Measurements from ENCODE around the gene SPTLC3. TPM values are rescaled to one million over a fixed set of nuclear protein-coding genes. Genes with fewer than 3 reads are reported as not detected.
A peak's percentile ranks its signal among the peaks of the same experiment; 100 is the strongest.

SPTLC3 gene
- total RNA-seq, 1 donor from 2014 or later: 0.46 TPM

DNA sequence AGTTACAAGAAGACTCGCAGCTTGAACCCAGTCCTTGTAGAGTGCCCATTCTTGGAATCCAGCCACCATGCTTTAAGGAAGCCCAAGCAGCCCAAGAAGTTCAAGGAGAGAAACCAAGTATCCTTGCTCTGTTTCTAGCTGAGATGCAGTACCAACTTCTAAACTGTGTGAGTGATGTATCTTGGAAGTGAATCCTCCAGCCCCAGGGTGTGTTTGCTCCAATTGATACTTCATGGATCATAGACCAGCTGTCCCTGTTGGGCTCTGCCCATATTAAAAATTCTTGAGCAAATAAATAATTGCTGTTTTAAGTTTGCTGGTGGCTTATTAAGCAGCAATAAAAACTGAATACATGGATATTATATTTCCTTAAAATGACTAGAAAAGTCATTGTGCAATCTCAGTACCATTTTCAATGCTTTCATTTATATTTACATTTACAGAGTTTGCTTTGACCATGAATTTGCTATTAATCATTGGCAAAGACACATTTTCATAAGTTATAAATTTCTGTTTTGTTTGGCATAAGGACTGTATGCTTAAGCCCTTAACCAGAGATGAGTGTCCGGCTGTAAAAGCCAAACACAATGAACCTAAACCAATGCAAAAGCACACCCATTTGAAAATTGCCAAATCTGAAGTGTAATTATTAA lies 9.2 kb downstream of the SPTLC3 start:
- peak; percentile 83 for DNase-seq (ENCODE audit: low read depth)
- H3K4me3 ChIP-seq (ENCODE audit: low read depth, low read length): no peak overlapping the region
- TF ChIP-seq, protein P1, sequence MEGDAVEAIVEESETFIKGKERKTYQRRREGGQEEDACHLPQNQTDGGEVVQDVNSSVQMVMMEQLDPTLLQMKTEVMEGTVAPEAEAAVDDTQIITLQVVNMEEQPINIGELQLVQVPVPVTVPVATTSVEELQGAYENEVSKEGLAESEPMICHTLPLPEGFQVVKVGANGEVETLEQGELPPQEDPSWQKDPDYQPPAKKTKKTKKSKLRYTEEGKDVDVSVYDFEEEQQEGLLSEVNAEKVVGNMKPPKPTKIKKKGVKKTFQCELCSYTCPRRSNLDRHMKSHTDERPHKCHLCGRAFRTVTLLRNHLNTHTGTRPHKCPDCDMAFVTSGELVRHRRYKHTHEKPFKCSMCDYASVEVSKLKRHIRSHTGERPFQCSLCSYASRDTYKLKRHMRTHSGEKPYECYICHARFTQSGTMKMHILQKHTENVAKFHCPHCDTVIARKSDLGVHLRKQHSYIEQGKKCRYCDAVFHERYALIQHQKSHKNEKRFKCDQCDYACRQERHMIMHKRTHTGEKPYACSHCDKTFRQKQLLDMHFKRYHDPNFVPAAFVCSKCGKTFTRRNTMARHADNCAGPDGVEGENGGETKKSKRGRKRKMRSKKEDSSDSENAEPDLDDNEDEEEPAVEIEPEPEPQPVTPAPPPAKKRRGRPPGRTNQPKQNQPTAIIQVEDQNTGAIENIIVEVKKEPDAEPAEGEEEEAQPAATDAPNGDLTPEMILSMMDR (conservative IDR thresholded peaks at IDR 0.05; ENCODE audit: low read depth, low read length): no peak

DNA sequence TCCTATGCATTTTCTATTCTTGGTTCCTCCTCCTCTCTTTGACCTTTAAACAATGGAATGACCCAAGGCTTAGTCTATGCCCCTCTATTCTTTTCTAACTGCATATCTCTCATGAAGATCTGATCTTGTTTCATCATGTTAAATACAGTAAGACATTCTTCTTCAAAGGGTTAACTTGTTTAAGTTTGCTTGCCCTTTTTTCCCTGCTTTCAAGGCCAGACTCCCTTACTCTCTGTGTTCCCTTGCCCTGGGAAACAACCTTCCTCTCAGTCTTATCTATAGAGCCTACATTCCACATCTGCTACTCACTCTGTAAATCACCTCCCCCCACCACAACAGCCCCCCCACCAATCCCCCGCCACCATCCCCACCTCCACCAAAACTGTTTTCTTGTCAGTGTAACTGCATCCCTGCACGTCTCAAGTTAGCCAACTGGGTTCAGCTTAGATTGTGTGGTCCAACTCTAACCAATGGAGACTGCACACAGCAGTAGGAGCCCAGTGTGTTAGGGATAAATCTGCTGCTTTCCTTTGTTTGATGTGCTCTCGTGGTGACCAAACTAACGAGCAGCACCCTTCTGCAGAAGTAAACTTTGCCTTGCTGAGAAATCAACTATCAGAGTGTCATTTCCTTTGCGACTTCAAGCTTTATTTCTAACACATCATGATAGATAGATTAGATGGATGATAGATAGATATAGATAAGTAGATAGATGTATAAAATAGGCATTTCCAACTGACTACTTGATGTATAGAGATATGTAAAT lies 12.6 kb downstream of the SPTLC3 start:
- no peak overlapping the region for H3K4me3 ChIP-seq (ENCODE audit: low read depth, low read length)
- TF ChIP-seq, protein P1 (conservative IDR thresholded peaks at IDR 0.05; ENCODE audit: low read depth, low read length): no peak
- no peak for DNase-seq (ENCODE audit: low read depth)

DNA sequence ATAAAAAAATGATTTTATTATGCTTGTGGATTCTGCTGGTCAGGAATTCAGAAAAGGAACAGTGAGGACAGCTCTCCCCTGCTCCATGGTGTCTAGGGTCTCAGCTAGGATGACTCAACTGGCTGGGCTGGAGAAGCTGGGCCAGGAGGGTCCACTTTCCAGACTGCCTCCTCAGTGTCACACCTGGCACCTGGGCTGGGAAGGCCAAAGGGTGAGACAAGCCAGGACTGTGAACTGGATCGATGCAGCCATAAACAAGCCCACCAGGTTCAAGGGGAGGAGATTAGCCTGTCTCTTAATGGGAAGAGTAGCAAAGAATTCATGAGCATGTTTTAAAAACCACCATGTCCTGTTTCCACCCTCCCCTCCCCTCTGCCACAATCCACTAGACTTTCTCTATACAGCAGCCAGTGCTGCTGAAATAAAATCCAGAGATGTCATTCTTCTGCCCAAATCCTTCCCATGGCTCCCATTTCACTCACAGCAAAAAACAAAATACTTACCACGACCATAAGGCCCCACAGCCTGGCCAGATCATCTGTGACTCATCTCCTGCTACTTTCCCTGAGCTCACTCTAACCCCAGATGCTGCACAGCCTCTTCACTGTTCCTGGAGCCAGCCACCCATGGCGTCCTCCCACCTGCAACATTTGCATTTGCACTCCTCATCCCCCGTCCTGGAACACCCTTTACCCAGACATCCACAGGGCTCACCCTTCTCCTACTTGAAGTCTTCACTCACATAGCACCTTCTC lies 13.8 kb downstream of the SPTLC3 start:
- TF ChIP-seq, protein P1 (conservative IDR thresholded peaks at IDR 0.05; ENCODE audit: low read depth, low read length): no peak
- H3K4me3 ChIP-seq (ENCODE audit: low read depth, low read length): no peak overlapping the region
- DNase-seq (ENCODE audit: low read depth): peak; percentile 54

DNA sequence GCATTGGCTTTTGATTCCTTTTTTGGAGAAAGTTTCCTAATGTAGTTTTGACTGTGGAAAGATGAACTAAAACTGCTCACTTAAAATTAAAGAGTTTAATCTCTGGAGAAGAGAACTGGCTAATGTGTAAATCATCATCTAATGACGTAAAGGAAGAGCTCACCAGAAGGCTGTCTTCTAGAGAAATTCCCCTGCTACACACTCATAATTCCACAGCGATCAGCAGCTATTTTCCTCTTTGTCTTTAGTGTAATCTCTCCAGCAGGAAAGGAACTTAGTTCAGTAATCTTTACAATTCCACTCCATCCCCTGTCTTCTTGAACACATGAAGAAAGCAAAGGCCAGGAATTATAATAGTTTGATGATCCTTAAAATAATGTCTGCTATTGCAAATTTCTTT lies 15.8 kb downstream of the SPTLC3 start:
- TF ChIP-seq, protein P1 (conservative IDR thresholded peaks at IDR 0.05; ENCODE audit: low read depth, low read length): no peak
- no peak overlapping the region for H3K4me3 ChIP-seq (ENCODE audit: low read depth, low read length)
- DNase-seq (ENCODE audit: low read depth): no peak

DNA sequence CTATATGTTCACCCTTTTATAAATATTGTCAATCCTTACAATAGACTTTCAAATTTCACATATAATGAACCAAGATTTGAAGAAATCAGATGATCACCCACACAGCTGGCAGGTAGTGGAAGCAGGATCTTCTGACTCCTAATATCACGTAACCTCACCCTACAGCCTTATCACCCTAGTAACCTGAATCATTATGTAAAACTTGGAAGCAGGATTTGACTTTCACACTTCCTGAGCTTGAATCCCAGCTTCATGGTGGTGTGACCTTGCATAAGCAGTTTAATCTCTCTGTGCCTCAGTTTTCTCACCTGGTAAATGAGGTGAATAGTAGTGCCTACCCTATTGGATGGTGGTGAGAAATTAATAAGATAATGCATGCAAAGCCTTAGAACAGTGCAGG lies 16.4 kb downstream of the SPTLC3 start:
- TF ChIP-seq, protein P1 (conservative IDR thresholded peaks at IDR 0.05; ENCODE audit: low read depth, low read length): no peak
- H3K4me3 ChIP-seq (ENCODE audit: low read depth, low read length): no peak overlapping the region
- DNase-seq (ENCODE audit: low read depth): no peak

DNA sequence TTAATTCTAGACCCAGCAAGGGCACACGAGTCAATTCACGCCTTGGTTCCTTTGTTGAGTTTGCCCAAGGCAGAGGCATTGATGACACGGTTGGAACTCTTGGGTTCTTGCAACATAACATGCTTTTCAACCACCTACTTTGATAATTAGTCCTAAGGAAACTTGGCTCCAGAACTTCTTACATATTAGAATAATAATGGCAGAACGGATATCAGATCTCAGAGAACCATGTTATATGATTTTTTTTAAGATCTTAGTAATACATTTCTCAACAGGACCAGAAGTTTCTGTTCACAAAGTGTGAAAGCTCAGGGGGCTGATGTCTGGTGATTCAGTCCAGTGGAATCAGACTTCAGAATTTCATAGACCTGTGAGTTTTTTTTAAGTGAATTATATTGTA lies 19.2 kb downstream of the SPTLC3 start:
- DNase-seq (ENCODE audit: low read depth): no peak
- TF ChIP-seq, protein P1 (conservative IDR thresholded peaks at IDR 0.05; ENCODE audit: low read depth, low read length): no peak
- H3K4me3 ChIP-seq (ENCODE audit: low read depth, low read length): no peak overlapping the region

Data from epithelial cell of proximal tubule (primary cell).